Neural progenitor cell (in vitro differentiated cells): Measurements from ENCODE around the gene PRDM11.

Experiments used
- EZH2 ChIP-seq: fragments of 200-600 bp; sonication (generic); IDR thresholded peaks from 2 replicates; pipeline ENCODE4 v1.6.1; 2017; ENCODE audit warnings: antibody characterized with exemption, mild to moderate bottlenecking, moderate library complexity
- EZH2phosphoT487 ChIP-seq: fragments of 200-600 bp; sonication (generic); IDR thresholded peaks from 2 replicates; pipeline ENCODE4 v1.6.1; 2017; ENCODE audit warnings: antibody characterized with exemption
- TF ChIP-seq, protein P1 (sequence below): fragments of 200-600 bp; sonication (generic); IDR thresholded peaks from 2 replicates; pipeline ENCODE4 v1.5.1; 2017; ENCODE audit warnings: antibody characterized with exemption, mild to moderate bottlenecking

DNA sequence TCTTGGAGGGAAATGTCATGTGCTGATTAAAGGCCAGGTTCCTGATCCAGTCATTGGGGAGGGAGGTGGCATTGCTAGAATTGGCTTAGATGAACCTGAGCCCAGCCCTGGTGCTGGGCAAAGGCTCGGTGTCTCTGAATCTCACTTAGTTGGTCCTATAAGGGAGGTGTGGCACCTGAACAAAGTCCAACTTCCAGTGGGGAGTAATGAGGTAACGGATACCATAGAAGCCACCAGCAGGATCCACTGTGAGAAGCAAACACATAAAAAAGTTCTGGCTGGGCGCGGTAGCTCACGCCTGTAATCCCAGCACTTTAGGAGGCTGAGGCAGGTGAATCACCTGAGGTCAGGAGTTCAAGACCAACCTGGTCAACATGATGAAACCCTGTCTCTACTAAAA, 26.6 kb downstream of the PRDM11 start:
- TF ChIP-seq, protein P1, sequence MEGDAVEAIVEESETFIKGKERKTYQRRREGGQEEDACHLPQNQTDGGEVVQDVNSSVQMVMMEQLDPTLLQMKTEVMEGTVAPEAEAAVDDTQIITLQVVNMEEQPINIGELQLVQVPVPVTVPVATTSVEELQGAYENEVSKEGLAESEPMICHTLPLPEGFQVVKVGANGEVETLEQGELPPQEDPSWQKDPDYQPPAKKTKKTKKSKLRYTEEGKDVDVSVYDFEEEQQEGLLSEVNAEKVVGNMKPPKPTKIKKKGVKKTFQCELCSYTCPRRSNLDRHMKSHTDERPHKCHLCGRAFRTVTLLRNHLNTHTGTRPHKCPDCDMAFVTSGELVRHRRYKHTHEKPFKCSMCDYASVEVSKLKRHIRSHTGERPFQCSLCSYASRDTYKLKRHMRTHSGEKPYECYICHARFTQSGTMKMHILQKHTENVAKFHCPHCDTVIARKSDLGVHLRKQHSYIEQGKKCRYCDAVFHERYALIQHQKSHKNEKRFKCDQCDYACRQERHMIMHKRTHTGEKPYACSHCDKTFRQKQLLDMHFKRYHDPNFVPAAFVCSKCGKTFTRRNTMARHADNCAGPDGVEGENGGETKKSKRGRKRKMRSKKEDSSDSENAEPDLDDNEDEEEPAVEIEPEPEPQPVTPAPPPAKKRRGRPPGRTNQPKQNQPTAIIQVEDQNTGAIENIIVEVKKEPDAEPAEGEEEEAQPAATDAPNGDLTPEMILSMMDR = no peak
- no peak for TF ChIP-seq EZH2phosphoT487
- no peak for TF ChIP-seq EZH2
